MM.1S (cell line): ENCODE data around the gene COPG1.

Experiments used
- DNase-seq: peaks from one replicate; pipeline ENCODE4 v3.0.0-alpha.2; 2015
- H2AFZ ChIP-seq: fragments of 300-600 bp; sonication (generic); 2 replicates; pipeline ENCODE4 v1.6.0; 2016; ENCODE audit warnings: antibody characterized with exemption, low read length
- H3F3A ChIP-seq: fragments of 300-600 bp; sonication (generic); 2 replicates; pipeline ENCODE4 v1.6.1; 2016; ENCODE audit warnings: mild to moderate bottlenecking, antibody characterized with exemption, low read length, moderate library complexity, mixed read lengths; ENCODE audit not compliant: insufficient read depth
- H3K27ac ChIP-seq: fragments of 300-600 bp; sonication (generic); 2 replicates; pipeline ENCODE4 v1.5.1; 2016; ENCODE audit warnings: mild to moderate bottlenecking, low read length
- H3K27me3 ChIP-seq: fragments of 300-600 bp; sonication (generic); replicated peaks from 2 replicates; pipeline ENCODE4 v1.6.0; 2016; ENCODE audit warnings: low read length; ENCODE audit not compliant: insufficient read depth
- H3K36me3 ChIP-seq: fragments of 300-600 bp; sonication (generic); replicated peaks from 2 replicates; pipeline ENCODE4 v1.6.1; 2016; ENCODE audit warnings: mild to moderate bottlenecking, low read length, mixed read lengths; ENCODE audit not compliant: insufficient read depth
- H3K4me1 ChIP-seq: fragments of 300-600 bp; sonication (generic); 2 replicates; pipeline ENCODE4 v1.6.1; 2016; ENCODE audit warnings: low read length, mixed read lengths
- H3K4me2 ChIP-seq: fragments of 300-600 bp; sonication (generic); 2 replicates; pipeline ENCODE4 v1.6.0; 2016; ENCODE audit warnings: low read depth, low read length
- H3K4me3 ChIP-seq: fragments of 300-600 bp; sonication (generic); 2 replicates; pipeline ENCODE4 v1.5.1; 2016; ENCODE audit warnings: low read length, mixed read lengths
- H3K79me2 ChIP-seq: fragments of 300-600 bp; sonication (generic); 2 replicates; pipeline ENCODE4 v1.6.1; 2016; ENCODE audit warnings: mixed run types, low read length, mixed read lengths
- H3K9ac ChIP-seq: fragments of 300-600 bp; sonication (generic); 2 replicates; pipeline ENCODE4 v1.6.1; 2016; ENCODE audit warnings: low read length, mixed read lengths
- H3K9me2 ChIP-seq: fragments of 300-600 bp; sonication (generic); replicated peaks from 2 replicates; pipeline ENCODE4 v1.6.1; 2016; ENCODE audit warnings: mild to moderate bottlenecking, low read length, mixed read lengths; ENCODE audit not compliant: insufficient read depth
- H3K9me3 ChIP-seq: fragments of 300-600 bp; sonication (generic); replicated peaks from 2 replicates; pipeline ENCODE4 v1.6.1; 2016; ENCODE audit warnings: mild to moderate bottlenecking, low read length, mixed read lengths; ENCODE audit not compliant: insufficient read depth
- H4K20me1 ChIP-seq: fragments of 300-600 bp; sonication (generic); 2 replicates; pipeline ENCODE4 v1.6.1; 2016; ENCODE audit warnings: mild to moderate bottlenecking, low read length, moderate library complexity, mixed read lengths; ENCODE audit not compliant: insufficient read depth
- EZH2 ChIP-seq: fragments of 300-600 bp; sonication (generic); optimal IDR thresholded peaks from 2 replicates; pipeline ENCODE3; 2017; ENCODE audit warnings: low read depth, mild to moderate bottlenecking, antibody characterized with exemption, low read length, mixed read lengths
- EZH2phosphoT487 ChIP-seq: fragments of 300-600 bp; sonication (generic); IDR thresholded peaks from 2 replicates; pipeline ENCODE4 v1.6.1; 2018; ENCODE audit warnings: antibody characterized with exemption, low read length
- TF ChIP-seq, protein P1 (sequence below): fragments of 300-600 bp; sonication (generic); IDR thresholded peaks from 2 replicates; pipeline ENCODE4 v1.5.1; 2016; ENCODE audit warnings: antibody characterized with exemption, low read length, mixed read lengths

The COPG1 gene

DNA sequence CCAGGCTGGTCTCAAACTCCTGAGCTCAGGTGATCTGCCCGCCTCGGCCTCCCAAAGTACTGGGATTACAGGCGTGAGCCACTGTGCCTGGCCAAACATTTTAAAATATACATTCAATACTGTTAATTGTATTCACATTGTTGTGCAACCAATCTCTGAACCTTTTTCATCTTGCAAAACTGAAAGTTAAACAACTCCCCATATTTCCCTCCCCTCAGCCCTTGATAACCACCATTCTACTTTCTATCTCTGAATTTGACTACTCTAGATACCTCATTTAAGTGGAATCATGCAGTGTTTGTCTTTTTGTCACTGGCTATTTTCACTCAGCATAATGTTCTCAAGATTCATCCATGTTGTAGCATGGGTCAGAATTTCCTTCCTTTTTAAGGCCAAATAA is 59.2 kb downstream of the COPG1 start:
- no peaks in the 10 kb centered on the region for H4K20me1 ChIP-seq
- H3K9ac ChIP-seq: peak overlapping the region; percentile 73; the same call in 1 of the 2 replicates
- H3K4me2 ChIP-seq: peak overlapping the region; percentile 50; the same call in 1 of the 2 replicates
- peaks cover 62% of the 10 kb centered on the region for H3K4me1 ChIP-seq
- H3K9me3 ChIP-seq: no peaks in the 10 kb centered on the region
- H3K36me3 ChIP-seq: peaks cover 6% of the 10 kb centered on the region; the same call in 1 of the 2 replicates
- H3K79me2 ChIP-seq: no peaks in the 10 kb centered on the region
- H3K27me3 ChIP-seq: no peaks in the 10 kb centered on the region
- peak overlapping the region; percentile 99 for H3K27ac ChIP-seq
- H3K9me2 ChIP-seq: no peaks in the 10 kb centered on the region
- TF ChIP-seq EZH2 (no peak), EZH2phosphoT487 (no peak)
- H2AFZ ChIP-seq: no peak overlapping the region
- H3F3A ChIP-seq: peaks cover 58% of the 10 kb centered on the region
- DNase-seq: peak; percentile 75
- H3K4me3 ChIP-seq: no peak overlapping the region

DNA sequence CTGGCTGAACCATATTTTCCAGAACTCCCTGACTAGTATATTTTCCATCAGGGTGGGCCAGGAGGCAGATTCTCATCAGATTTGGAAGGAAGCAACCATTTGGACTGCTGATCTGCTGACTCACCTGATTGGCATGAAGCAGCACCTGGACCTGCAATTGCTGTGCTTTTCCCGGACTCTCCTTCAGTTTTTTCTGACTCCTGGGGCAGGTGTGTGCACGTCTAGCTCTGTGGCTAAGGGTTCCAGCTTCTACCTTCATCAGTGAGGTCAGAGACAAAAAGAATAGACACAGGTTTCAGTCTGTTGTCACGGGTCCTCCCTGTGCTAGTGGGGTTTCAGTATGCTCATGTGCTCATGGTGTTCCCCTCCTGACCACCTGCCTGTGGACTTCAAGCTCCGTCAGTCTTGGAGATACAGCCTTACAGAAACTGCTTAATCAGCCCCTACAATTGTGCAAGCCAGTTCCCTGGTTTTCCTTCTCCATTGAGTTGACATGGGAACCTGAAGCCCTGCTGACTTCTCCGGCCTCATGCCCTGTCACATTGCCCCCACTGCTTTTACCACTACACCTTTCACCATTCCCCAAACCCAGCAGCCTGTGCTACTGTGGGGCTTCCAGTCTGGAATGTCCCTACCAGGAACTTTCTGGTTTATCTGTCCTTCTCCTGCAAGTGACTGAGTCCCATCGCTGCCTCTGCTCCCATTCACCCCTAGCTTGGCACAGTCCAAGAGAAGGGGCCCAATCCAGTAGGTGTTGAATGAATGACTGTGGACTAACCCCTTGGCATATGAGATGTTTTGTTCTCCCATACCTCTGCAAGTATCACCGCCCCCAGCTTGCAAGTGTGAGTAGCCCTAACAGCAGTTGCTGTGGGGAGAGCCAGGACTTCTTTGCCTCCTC is 61.0 kb downstream of the COPG1 start:
- no peak for TF ChIP-seq EZH2phosphoT487
- TF ChIP-seq, protein P1, sequence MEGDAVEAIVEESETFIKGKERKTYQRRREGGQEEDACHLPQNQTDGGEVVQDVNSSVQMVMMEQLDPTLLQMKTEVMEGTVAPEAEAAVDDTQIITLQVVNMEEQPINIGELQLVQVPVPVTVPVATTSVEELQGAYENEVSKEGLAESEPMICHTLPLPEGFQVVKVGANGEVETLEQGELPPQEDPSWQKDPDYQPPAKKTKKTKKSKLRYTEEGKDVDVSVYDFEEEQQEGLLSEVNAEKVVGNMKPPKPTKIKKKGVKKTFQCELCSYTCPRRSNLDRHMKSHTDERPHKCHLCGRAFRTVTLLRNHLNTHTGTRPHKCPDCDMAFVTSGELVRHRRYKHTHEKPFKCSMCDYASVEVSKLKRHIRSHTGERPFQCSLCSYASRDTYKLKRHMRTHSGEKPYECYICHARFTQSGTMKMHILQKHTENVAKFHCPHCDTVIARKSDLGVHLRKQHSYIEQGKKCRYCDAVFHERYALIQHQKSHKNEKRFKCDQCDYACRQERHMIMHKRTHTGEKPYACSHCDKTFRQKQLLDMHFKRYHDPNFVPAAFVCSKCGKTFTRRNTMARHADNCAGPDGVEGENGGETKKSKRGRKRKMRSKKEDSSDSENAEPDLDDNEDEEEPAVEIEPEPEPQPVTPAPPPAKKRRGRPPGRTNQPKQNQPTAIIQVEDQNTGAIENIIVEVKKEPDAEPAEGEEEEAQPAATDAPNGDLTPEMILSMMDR: no peak
- no peak for TF ChIP-seq EZH2

DNA sequence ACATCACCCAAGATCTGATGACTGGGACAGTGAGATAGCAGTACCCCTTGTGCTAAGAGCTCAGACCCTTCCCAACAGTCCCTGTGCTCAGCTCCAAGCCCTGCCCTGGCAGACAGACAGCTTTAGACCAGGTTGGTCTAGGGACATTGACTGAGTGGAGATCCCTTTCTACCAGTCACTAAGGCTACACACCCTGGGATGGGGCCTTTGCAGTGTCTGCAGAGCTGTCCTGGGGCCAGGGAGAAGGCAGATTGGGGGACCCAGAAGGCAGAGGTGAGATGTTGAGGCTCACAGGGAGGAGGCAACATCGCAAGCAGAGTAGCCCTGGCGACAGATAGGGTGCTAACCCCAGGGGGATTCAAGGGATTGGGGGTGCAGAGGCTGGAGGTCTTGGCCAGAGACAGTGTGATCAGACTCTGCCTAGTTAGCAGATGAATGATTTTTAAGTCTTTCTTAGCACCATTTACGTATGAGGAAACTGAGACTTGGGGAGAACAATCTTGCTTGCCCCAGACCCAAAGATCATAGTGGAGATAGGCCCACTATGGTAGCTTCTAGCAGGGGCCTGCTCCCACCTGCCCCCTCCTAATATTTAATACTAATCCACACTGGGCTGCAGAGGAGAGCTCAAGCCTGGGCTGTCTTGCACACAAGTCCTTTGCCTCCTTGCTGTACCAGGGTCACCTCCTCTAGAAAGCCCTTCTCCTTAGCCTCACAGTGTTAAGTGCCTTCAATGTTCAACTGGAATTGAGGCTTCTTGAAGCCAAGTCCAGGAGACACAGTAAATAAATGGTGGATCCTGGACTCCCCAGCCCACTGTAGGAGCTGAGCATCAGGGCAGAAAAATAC is 61.9 kb downstream of the COPG1 start:
- no peak overlapping the region for H2AFZ ChIP-seq
- peaks cover 69% of the 10 kb centered on the region for H3K4me1 ChIP-seq
- peak overlapping the region; percentile 99 for H3K27ac ChIP-seq
- peaks cover 19% of the 10 kb centered on the region for H3K79me2 ChIP-seq
- H3K9me2 ChIP-seq: no peaks in the 10 kb centered on the region
- H3K4me2 ChIP-seq: peak overlapping the region; percentile 59
- H4K20me1 ChIP-seq: no peaks in the 10 kb centered on the region
- no peaks in the 10 kb centered on the region for H3K36me3 ChIP-seq
- no peak overlapping the region for H3K4me3 ChIP-seq
- H3K9me3 ChIP-seq: no peaks in the 10 kb centered on the region
- peak overlapping the region; percentile 75 for H3K9ac ChIP-seq
- peaks cover 79% of the 10 kb centered on the region for H3F3A ChIP-seq
- peak; percentile 5 for DNase-seq
- no peak for TF ChIP-seq EZH2phosphoT487
- TF ChIP-seq, protein P1: no peak
- TF ChIP-seq EZH2: no peak
- H3K27me3 ChIP-seq: no peaks in the 10 kb centered on the region

More for the DNA sequence above, 61.0 kb downstream of the COPG1 start:
- Histone ChIP-seq H2AFZ (no peak overlapping the region), H3K27me3 (no peaks in the 10 kb centered on the region), H3K4me3 (peak overlapping the region; percentile 11; the same call in 1 of the 2 replicates), H3K4me2 (peak overlapping the region; percentile 59), H3K9me3 (no peaks in the 10 kb centered on the region), H3K9me2 (no peaks in the 10 kb centered on the region), H3K79me2 (peaks cover 14% of the 10 kb centered on the region), H3K9ac (peak overlapping the region; percentile 75), H3K4me1 (peaks cover 73% of the 10 kb centered on the region), H4K20me1 (no peaks in the 10 kb centered on the region), H3K36me3 (no peaks in the 10 kb centered on the region), H3K27ac (peak overlapping the region; percentile 99), H3F3A (peaks cover 76% of the 10 kb centered on the region)
- DNase-seq: peak; percentile 96
